Upper lobe of right lung (tissue), 1 donor: ENCODE data around the gene LRP8. TPM values are rescaled to one million over a fixed set of nuclear protein-coding genes. Genes with fewer than 3 reads are reported as not detected.

ENCODE experiments used
- ATAC-seq: fragments of 200-7000 bp; cut with Tn5 transposase; one replicate; pipeline ENCODE4 v1.9.1; 2020; ENCODE audit warnings: mild to moderate bottlenecking, moderate library complexity
- DNase-seq: peaks from one replicate; pipeline ENCODE4 v3.0.0-alpha.2; 2020
- H3K27ac ChIP-seq: fragments of 200-600 bp; one replicate; pipeline ENCODE4 v1.8.0; 2022
- H3K27me3 ChIP-seq: fragments of 200-600 bp; one replicate; pipeline ENCODE4 v1.8.0; 2022; ENCODE audit warnings: mild to moderate bottlenecking
- H3K36me3 ChIP-seq: fragments of 200-600 bp; one replicate; pipeline ENCODE4 v1.8.0; 2022
- H3K4me1 ChIP-seq: fragments of 200-600 bp; one replicate; pipeline ENCODE4 v1.8.0; 2022
- H3K4me3 ChIP-seq: fragments of 200-600 bp; one replicate; pipeline ENCODE4 v1.8.0; 2022; ENCODE audit warnings: mild to moderate bottlenecking
- H3K9me3 ChIP-seq: fragments of 200-600 bp; one replicate; pipeline ENCODE4 v1.8.0; 2022
- CTCF ChIP-seq: fragments of 200-600 bp; IDR thresholded peaks from one replicate; pipeline ENCODE4 v1.8.0; 2022; ENCODE audit warnings: antibody characterized with exemption
- intact Hi-C: fragments of 100-400 bp; cut with DNase I; formaldehyde crosslinking; loops from one replicate; pipeline ENCODE4 v1.11.0; 2022
- total RNA-seq: library from RNA; stranded (reverse); fragmentation: NEBNext Ultra II Directional; extraction: Animal tissue kit (Norgen Biotek cat#: 25700); gene quantifications from one replicate; pipeline ENCODE4 v1.2.1, GENCODE V29; 2021
- donor health status: DM: no; HTN: yes; CAD: no; lungs with severe emphysema.

LRP8 gene
- total RNA-seq, 1 donor from 2014 or later, result 11.6 TPM

GRCh38 chr1:53314096-53314495 is 13.8 kb downstream of the LRP8 start:
- Histone ChIP-seq H3K4me3 (no peak overlapping the region), H3K27me3 (no peaks in the 10 kb centered on the region), H3K9me3 (no peaks in the 10 kb centered on the region), H3K4me1 (no peaks in the 10 kb centered on the region), H3K27ac (no peak overlapping the region), H3K36me3 (no peaks in the 10 kb centered on the region)
- DNase-seq (no peak), ATAC-seq (no peak)
- intact Hi-C loops, result no loop called here
- no peak for TF ChIP-seq CTCF

GRCh38 chr1:53313556-53313955 is 14.3 kb downstream of the LRP8 start:
- DNase-seq (no peak), ATAC-seq (no peak)
- no peaks in the 10 kb centered on the region for H3K4me1 ChIP-seq
- H3K36me3 ChIP-seq, result no peaks in the 10 kb centered on the region
- no peak for TF ChIP-seq CTCF
- H3K27me3 ChIP-seq, result no peaks in the 10 kb centered on the region
- H3K9me3 ChIP-seq, result no peaks in the 10 kb centered on the region
- H3K27ac ChIP-seq, result no peak overlapping the region
- H3K4me3 ChIP-seq, result no peak overlapping the region
- intact Hi-C loops, result no loop called here

- H3K36me3 ChIP-seq, result no peaks in the 10 kb centered on the region
Measured at GRCh38 chr1:53311702-53312305, 16.1 kb downstream of the LRP8 start.

GRCh38 chr1:53310847-53311681 is 16.8 kb downstream of the LRP8 start:
- Histone ChIP-seq H3K27ac (no peak overlapping the region), H3K27me3 (no peaks in the 10 kb centered on the region), H3K9me3 (no peaks in the 10 kb centered on the region), H3K36me3 (no peaks in the 10 kb centered on the region), H3K4me3 (no peak overlapping the region), H3K4me1 (no peaks in the 10 kb centered on the region)
- intact Hi-C loops, result no loop called here
- ATAC-seq (no peak), DNase-seq (no peak)
- no peak for TF ChIP-seq CTCF

More at GRCh38 chr1:53311702-53312305, 16.1 kb downstream of the LRP8 start:
- no peak overlapping the region for H3K27ac ChIP-seq
- H3K27me3 ChIP-seq, result no peaks in the 10 kb centered on the region
- H3K4me3 ChIP-seq, result no peak overlapping the region
- no peak for TF ChIP-seq CTCF
- H3K9me3 ChIP-seq, result no peaks in the 10 kb centered on the region
- ATAC-seq, result no peak
- intact Hi-C loops, result no loop called here
- no peak for DNase-seq
- H3K4me1 ChIP-seq, result no peaks in the 10 kb centered on the region

GRCh38 chr1:53309802-53310201 is 18.1 kb downstream of the LRP8 start:
- Histone ChIP-seq H3K4me1 (peaks cover 3% of the 10 kb centered on the region), H3K27me3 (no peaks in the 10 kb centered on the region), H3K36me3 (no peaks in the 10 kb centered on the region), H3K9me3 (no peaks in the 10 kb centered on the region), H3K4me3 (no peak overlapping the region), H3K27ac (no peak overlapping the region)
- no peak for DNase-seq
- no peak for ATAC-seq
- TF ChIP-seq CTCF, result no peak
- intact Hi-C loops, result no loop called here
